HCT116 (cell line): ENCODE data around the gene ORC5.

Experiments
- CEBPB ChIP-seq: IDR thresholded peaks from 2 replicates; pipeline ENCODE4 v1.6.1; 2012; ENCODE audit warnings: low read depth
- EGR1 ChIP-seq: IDR thresholded peaks from 2 replicates; pipeline ENCODE4 v1.6.1; 2012; ENCODE audit warnings: low read depth
- EZH2 ChIP-seq: fragments of 200-600 bp; sonication (generic); IDR thresholded peaks from 2 replicates; pipeline ENCODE4 v1.6.1; 2017; ENCODE audit warnings: antibody characterized with exemption, mixed run types
- EZH2phosphoT487 ChIP-seq: fragments of 200-600 bp; IDR thresholded peaks from 2 replicates; pipeline ENCODE4 v1.6.1; 2018; ENCODE audit warnings: antibody characterized with exemption, borderline replicate concordance
- JUND ChIP-seq: IDR thresholded peaks from 2 replicates; pipeline ENCODE4 v1.6.1; 2012
- POLR2A ChIP-seq: IDR thresholded peaks from 2 replicates; pipeline ENCODE4 v1.7.0; 2011; ENCODE audit warnings: borderline replicate concordance; ENCODE audit not compliant: insufficient read depth, insufficient read length; ENCODE audit errors: extremely low read depth
- POLR2AphosphoS5 ChIP-seq: IDR thresholded peaks from 2 replicates; pipeline ENCODE4 v1.6.1; 2011; ENCODE audit warnings: mild to moderate bottlenecking, low read depth, low read length, moderate library complexity
- RAD21 ChIP-seq: IDR thresholded peaks from 2 replicates; pipeline ENCODE4 v1.6.1; 2012; ENCODE audit warnings: low read depth, mild to moderate bottlenecking
- SP1 ChIP-seq: IDR thresholded peaks from 2 replicates; pipeline ENCODE4 v1.6.1; 2012; ENCODE audit warnings: low read depth
- TCF7L2 ChIP-seq: IDR thresholded peaks from 2 replicates; pipeline ENCODE4 v1.7.0; 2011; ENCODE audit warnings: borderline replicate concordance, inconsistent platforms; ENCODE audit not compliant: insufficient read depth, insufficient read length; ENCODE audit errors: extremely low read depth
- YY1 ChIP-seq: IDR thresholded peaks from 2 replicates; pipeline ENCODE4 v1.6.1; 2011; ENCODE audit warnings: low read length, low read depth, moderate library complexity, mild to moderate bottlenecking; ENCODE audit not compliant: insufficient replicate concordance; ENCODE audit errors: extremely low read depth
- TF ChIP-seq, protein P1 (sequence below), 3 experiments: fragments of 200-600 bp in 1 of 3; sonication (generic) in 1 of 3; IDR thresholded peaks in 2 of 3; conservative IDR thresholded peaks in 1 of 3; 2 replicates each; pipeline ENCODE4 v1.5.1; 2012 to 2017; ENCODE audit warnings: low read depth in 2 of 3, low read length in 2 of 3, antibody characterized with exemption in 1 of 3, borderline replicate concordance in 1 of 3, control low read depth in 1 of 3, mild to moderate bottlenecking in 1 of 3, mixed read lengths in 1 of 3, mixed run types in 1 of 3, moderate library complexity in 1 of 3; ENCODE audit not compliant: insufficient read depth in 1 of 3
- TF ChIP-seq, protein P2 (sequence below): IDR thresholded peaks from 2 replicates; pipeline ENCODE4 v1.6.1; 2012; ENCODE audit warnings: low read depth

DNA sequence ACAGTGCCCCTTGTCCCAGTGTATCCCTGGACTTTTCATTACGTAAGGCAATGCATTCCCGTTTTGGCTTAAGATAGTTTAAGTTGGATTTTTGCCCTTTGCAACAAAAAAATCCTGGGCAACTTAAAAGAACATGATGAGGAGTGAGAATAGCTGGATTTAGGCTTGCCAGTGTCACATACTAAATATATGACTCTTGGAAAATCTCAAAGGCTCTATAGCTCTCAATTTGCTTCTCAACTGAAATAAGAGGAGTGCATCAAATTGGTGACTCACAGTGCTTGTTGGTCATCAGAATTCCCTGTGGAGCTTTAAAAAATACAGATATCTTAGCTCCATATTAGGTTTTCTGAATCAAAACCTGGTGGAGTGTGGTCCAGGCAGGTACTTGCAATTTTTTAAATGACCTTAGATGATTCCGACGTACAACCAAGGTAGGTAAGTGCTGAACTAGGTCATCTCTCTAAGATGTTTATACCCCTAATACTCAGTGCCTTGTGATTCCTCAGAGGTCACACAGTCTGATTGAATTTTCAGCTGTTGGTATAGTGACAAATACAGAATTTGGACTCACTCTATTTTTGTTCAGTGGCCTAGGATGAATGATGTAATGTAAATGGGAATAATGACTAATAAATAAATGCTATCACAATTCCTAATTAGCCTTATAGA, 33.9 kb upstream of the ORC5 start:
- TF ChIP-seq, protein P1, sequence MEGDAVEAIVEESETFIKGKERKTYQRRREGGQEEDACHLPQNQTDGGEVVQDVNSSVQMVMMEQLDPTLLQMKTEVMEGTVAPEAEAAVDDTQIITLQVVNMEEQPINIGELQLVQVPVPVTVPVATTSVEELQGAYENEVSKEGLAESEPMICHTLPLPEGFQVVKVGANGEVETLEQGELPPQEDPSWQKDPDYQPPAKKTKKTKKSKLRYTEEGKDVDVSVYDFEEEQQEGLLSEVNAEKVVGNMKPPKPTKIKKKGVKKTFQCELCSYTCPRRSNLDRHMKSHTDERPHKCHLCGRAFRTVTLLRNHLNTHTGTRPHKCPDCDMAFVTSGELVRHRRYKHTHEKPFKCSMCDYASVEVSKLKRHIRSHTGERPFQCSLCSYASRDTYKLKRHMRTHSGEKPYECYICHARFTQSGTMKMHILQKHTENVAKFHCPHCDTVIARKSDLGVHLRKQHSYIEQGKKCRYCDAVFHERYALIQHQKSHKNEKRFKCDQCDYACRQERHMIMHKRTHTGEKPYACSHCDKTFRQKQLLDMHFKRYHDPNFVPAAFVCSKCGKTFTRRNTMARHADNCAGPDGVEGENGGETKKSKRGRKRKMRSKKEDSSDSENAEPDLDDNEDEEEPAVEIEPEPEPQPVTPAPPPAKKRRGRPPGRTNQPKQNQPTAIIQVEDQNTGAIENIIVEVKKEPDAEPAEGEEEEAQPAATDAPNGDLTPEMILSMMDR (IDR thresholded peaks at IDR 0.05 in 2 of 3, conservative IDR thresholded peaks at IDR 0.05 in 1 of 3; ENCODE audit: borderline replicate concordance in 1 of 3, insufficient read depth in 1 of 3, low read depth in 2 of 3, low read length in 2 of 3), result no peak
- TF ChIP-seq EZH2phosphoT487 (no peak), POLR2AphosphoS5 (no peak), RAD21 (no peak), EGR1 (no peak), YY1 (no peak), SP1 (no peak), CEBPB (no peak), JUND (no peak), POLR2A (no peak), TCF7L2 (no peak), EZH2 (no peak)
- TF ChIP-seq, protein P2, sequence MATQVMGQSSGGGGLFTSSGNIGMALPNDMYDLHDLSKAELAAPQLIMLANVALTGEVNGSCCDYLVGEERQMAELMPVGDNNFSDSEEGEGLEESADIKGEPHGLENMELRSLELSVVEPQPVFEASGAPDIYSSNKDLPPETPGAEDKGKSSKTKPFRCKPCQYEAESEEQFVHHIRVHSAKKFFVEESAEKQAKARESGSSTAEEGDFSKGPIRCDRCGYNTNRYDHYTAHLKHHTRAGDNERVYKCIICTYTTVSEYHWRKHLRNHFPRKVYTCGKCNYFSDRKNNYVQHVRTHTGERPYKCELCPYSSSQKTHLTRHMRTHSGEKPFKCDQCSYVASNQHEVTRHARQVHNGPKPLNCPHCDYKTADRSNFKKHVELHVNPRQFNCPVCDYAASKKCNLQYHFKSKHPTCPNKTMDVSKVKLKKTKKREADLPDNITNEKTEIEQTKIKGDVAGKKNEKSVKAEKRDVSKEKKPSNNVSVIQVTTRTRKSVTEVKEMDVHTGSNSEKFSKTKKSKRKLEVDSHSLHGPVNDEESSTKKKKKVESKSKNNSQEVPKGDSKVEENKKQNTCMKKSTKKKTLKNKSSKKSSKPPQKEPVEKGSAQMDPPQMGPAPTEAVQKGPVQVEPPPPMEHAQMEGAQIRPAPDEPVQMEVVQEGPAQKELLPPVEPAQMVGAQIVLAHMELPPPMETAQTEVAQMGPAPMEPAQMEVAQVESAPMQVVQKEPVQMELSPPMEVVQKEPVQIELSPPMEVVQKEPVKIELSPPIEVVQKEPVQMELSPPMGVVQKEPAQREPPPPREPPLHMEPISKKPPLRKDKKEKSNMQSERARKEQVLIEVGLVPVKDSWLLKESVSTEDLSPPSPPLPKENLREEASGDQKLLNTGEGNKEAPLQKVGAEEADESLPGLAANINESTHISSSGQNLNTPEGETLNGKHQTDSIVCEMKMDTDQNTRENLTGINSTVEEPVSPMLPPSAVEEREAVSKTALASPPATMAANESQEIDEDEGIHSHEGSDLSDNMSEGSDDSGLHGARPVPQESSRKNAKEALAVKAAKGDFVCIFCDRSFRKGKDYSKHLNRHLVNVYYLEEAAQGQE, result no peak
